IMR-90 (cell line): Measurements from ENCODE around the gene GNAS-AS1. TPM values are rescaled to one million over a fixed set of nuclear protein-coding genes. Genes with fewer than 3 reads are reported as not detected.

Experiments used
- ATAC-seq: fragments of 200-7000 bp; cut with Tn5 transposase; 2 replicates; pipeline ENCODE4 v1.9.1; 2020; ENCODE audit warnings: low read depth, mild to moderate bottlenecking, moderate library complexity
- BruUV-seq: library from RNA; stranded (reverse); fragments of 400-500 nt; replicated peaks from 2 replicates; lab custom pipeline; 2021; lab: Mats Ljungman, UMichigan
- CTCF ChIA-PET: fragments of 300-600 bp; formaldehyde crosslinking; extraction: SDS; loops from one replicate; lab custom pipeline; 2021; ENCODE audit warnings: antibody characterized with exemption; lab: Yijun Ruan, JAX
- POLR2A ChIA-PET: fragments of 300-600 bp; sonication (Branson Sonifier 250); formaldehyde crosslinking; loops from one replicate; lab custom pipeline; 2022; ENCODE audit warnings: antibody characterized with exemption; ENCODE audit not compliant: unreplicated experiment; lab: Charles Lee
- DNase-seq: peaks from one replicate; pipeline ENCODE4 v3.0.0; 2013
- H2AFZ ChIP-seq: replicated peaks from 2 replicates; pipeline ENCODE3; 2013; ENCODE audit warnings: low read length, mild to moderate bottlenecking; ENCODE audit not compliant: poor library complexity
- H2AK5ac ChIP-seq: 2 replicates; pipeline ENCODE4 v1.6.1; 2013; ENCODE audit warnings: low read depth, low read length, inconsistent platforms
- H2AK9ac ChIP-seq: replicated peaks from 2 replicates; pipeline ENCODE3; 2013; ENCODE audit warnings: mild to moderate bottlenecking, low read depth, low read length, moderate library complexity; ENCODE audit not compliant: poor library complexity
- H2BK120ac ChIP-seq: 2 replicates; pipeline ENCODE4 v1.6.1; 2013; ENCODE audit warnings: low read depth, low read length, inconsistent platforms
- H2BK15ac ChIP-seq: 3 replicates; pipeline ENCODE4 v1.6.1; 2013; ENCODE audit warnings: low read depth, low read length, inconsistent platforms
- H2BK20ac ChIP-seq: 2 replicates; pipeline ENCODE4 v1.6.1; 2013; ENCODE audit warnings: low read depth, mild to moderate bottlenecking, inconsistent platforms, low read length, moderate library complexity
- H2BK5ac ChIP-seq: 2 replicates; pipeline ENCODE4 v1.6.1; 2013; ENCODE audit warnings: mild to moderate bottlenecking, low read depth, low read length, inconsistent platforms; ENCODE audit not compliant: poor library complexity, severe bottlenecking
- H3K14ac ChIP-seq: replicated peaks from 2 replicates; pipeline ENCODE4 v1.6.1; 2013; ENCODE audit warnings: low read depth, low read length, inconsistent platforms
- H3K18ac ChIP-seq: 2 replicates; pipeline ENCODE4 v1.6.1; 2013; ENCODE audit warnings: low read depth, low read length, control low read depth
- H3K23ac ChIP-seq: 2 replicates; pipeline ENCODE4 v1.6.1; 2013; ENCODE audit warnings: low read depth, low read length, inconsistent platforms
- H3K27ac ChIP-seq: 2 replicates; pipeline ENCODE4 v1.5.1; 2013; ENCODE audit warnings: mild to moderate bottlenecking, control low read depth, low read length; ENCODE audit not compliant: insufficient read depth
- H3K27me3 ChIP-seq: 2 replicates; pipeline ENCODE4 v1.6.1; 2013; ENCODE audit warnings: low read length; ENCODE audit not compliant: control insufficient read depth, insufficient read depth
- H3K36me3 ChIP-seq: 2 replicates; pipeline ENCODE4 v1.6.1; 2013; ENCODE audit warnings: low read length, mixed read lengths; ENCODE audit not compliant: control insufficient read depth, insufficient read depth
- H3K4ac ChIP-seq: 2 replicates; pipeline ENCODE4 v1.6.1; 2013; ENCODE audit warnings: low read depth, low read length, inconsistent platforms
- H3K4me1 ChIP-seq: 2 replicates; pipeline ENCODE4 v1.6.1; 2013; ENCODE audit warnings: low read length, mixed read lengths; ENCODE audit not compliant: control insufficient read depth, insufficient read depth
- H3K4me2 ChIP-seq: 2 replicates; pipeline ENCODE4 v1.6.1; 2013; ENCODE audit warnings: low read depth, mild to moderate bottlenecking, control low read depth, low read length, moderate library complexity
- H3K4me3 ChIP-seq: 2 replicates; pipeline ENCODE4 v1.5.1; 2013; ENCODE audit warnings: low read depth, mild to moderate bottlenecking, control low read depth, low read length, moderate library complexity; ENCODE audit not compliant: insufficient read depth
- H3K56ac ChIP-seq: 2 replicates; pipeline ENCODE4 v1.6.1; 2013; ENCODE audit warnings: low read length, inconsistent platforms; ENCODE audit not compliant: insufficient read depth; ENCODE audit errors: extremely low read depth
- H3K79me1 ChIP-seq, 2 experiments: 2 replicates each; pipeline ENCODE4 v1.6.1; 2013; ENCODE audit warnings: low read length in 2 of 2, inconsistent platforms in 1 of 2, low read depth in 1 of 2
- H3K9ac ChIP-seq: 2 replicates; pipeline ENCODE4 v1.6.1; 2013; ENCODE audit warnings: low read depth, low read length, control low read depth
- H3K9me1 ChIP-seq: 2 replicates; pipeline ENCODE4 v1.6.1; 2013; ENCODE audit warnings: low read length, inconsistent platforms; ENCODE audit not compliant: insufficient read depth
- H3K9me3 ChIP-seq: 2 replicates; pipeline ENCODE4 v1.6.1; 2013; ENCODE audit warnings: low read length; ENCODE audit not compliant: control insufficient read depth, insufficient read depth
- H4K20me1 ChIP-seq: 2 replicates; pipeline ENCODE4 v1.6.1; 2013; ENCODE audit warnings: low read length, inconsistent platforms; ENCODE audit not compliant: insufficient read depth
- H4K5ac ChIP-seq: 2 replicates; pipeline ENCODE4 v1.6.1; 2013; ENCODE audit warnings: mild to moderate bottlenecking, low read depth, low read length, control low read depth
- H4K8ac ChIP-seq, 2 experiments: 2 replicates each; pipeline ENCODE4 v1.6.1; 2013; ENCODE audit warnings: low read depth in 2 of 2, low read length in 2 of 2, control low read depth in 1 of 2, inconsistent platforms in 1 of 2
- H4K91ac ChIP-seq: 2 replicates; pipeline ENCODE4 v1.6.1; 2013; ENCODE audit warnings: low read depth, low read length, inconsistent platforms; ENCODE audit not compliant: insufficient read depth
- BHLHE40 ChIP-seq: fragments of 150-350 bp; IDR thresholded peaks from 2 replicates; pipeline ENCODE4 v1.6.1; 2016; ENCODE audit warnings: mild to moderate bottlenecking, low read depth, low read length
- WGBS, 2 experiments: methylation state at CpG; one replicate each; pipeline versions ENCODE4 v1.1.5 to v1.1.7; 2013; ENCODE audit warnings: missing lambda C conversion rate in 2 of 2; ENCODE audit not compliant: insufficient read length in 1 of 2; ENCODE audit errors: extremely low coverage in 2 of 2; 5-methylcytosine and 5-hydroxymethylcytosine counted together
- dilution Hi-C: fragments of 300-500 bp; cut with HindIII; formaldehyde crosslinking; loops from one replicate; pipeline ENCODE4 v1.14.3; 2018; ENCODE audit warnings: low sequenced_read_pairs; ENCODE audit not compliant: unreplicated experiment
- in situ Hi-C: fragments of 300-500 bp; cut with MboI; formaldehyde crosslinking; loops from 3 replicates; pipeline ENCODE4 v1.14.3; 2019; ENCODE audit warnings: low sequenced_read_pairs, inconsistent platforms, mixed read lengths
- intact Hi-C: fragments of 100-400 bp; cut with micrococcal nuclease; formaldehyde crosslinking; loops from 2 replicates; pipeline ENCODE4 v1.10.0; 2022
- polyA plus RNA-seq, 3 experiments: library from polyadenylated mRNA; depleted of rRNA; stranded (reverse); fragments of >200 nt; gene quantifications; 2 replicates each; pipeline ENCODE4 v1.2.3, GENCODE V29; 2012; ENCODE audit warnings: low replicate concordance in 1 of 3
- total RNA-seq: library from RNA; depleted of rRNA; stranded (reverse); fragments of >200 nt; gene quantifications from 2 replicates; pipeline ENCODE4 v1.2.3, GENCODE V29; 2012

The GNAS-AS1 gene
- total and polyA plus RNA-seq, 2 of the 4 experiments (the other 2 are of a cell fraction): 0.54 to 0.60 TPM

DNA sequence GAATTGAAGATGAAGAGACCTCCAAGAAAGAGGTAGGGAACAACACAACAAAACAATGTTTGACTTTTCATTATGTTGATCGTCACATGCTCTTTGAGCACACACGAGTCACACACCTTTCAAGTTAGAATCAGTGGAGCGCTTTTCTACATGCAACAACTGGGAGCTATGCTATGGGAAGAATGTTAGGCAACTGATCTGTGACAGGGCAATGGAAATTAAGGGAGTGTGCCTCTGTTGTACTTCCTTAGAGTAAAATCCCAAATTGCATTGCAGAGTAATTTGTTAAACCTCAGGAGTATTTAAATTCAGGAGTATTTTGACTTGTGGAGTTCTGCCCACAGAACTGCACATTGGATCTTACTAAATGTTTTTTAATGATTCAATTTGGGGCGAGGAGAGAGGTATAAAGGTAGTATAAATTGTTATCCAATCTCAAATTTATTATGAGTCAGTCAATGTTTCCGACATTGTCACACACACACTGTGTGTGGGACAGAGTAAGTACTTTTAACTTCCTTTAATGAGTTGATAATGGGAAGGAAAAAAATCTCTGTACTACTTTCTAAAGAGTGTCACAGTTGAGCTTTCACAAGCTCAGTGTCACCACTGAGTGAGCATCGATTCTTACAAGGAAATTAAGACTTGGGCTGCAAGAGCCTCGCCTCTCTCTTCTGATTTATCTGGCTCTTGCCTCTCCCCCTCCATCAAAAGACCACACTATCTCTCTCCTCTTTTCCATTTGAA lies 12.5 kb upstream of the GNAS-AS1 start:
- POLR2A ChIA-PET: no interaction called here
- H3K36me3 ChIP-seq: no peaks in the 10 kb centered on the region
- ATAC-seq (no peak), DNase-seq (no peak)
- H3K14ac ChIP-seq: no peak overlapping the region
- no peak overlapping the region for H3K4me2 ChIP-seq
- no peaks in the 10 kb centered on the region for H3K4me1 ChIP-seq
- H2AFZ ChIP-seq: no peak overlapping the region
- H2BK120ac ChIP-seq: no peak overlapping the region
- H4K8ac ChIP-seq: no peak overlapping the region
- no peak overlapping the region for H3K56ac ChIP-seq
- WGBS, 2 experiments: 20% methylated on average over 1 of the region's 7 CpGs; no CpG with 5 or more reads in 1 of the 2 experiments
- TF ChIP-seq BHLHE40: no peak
- no peaks in the 10 kb centered on the region for H3K9me1 ChIP-seq
- H4K5ac ChIP-seq: no peak overlapping the region
- no TSS peak for BruUV-seq
- dilution Hi-C loops: no loop called here
- no peak overlapping the region for H3K4me3 ChIP-seq
- no peak overlapping the region for H2BK15ac ChIP-seq
- H2AK9ac ChIP-seq: no peak overlapping the region
- in situ Hi-C loops: loop anchor here (10.0 kb wide), 1 partner anchor 632 kb away; no protein-coding TSS in a partner anchor
- no peak overlapping the region for H3K27ac ChIP-seq
- no peak overlapping the region for H2AK5ac ChIP-seq
- peaks cover 37% of the 10 kb centered on the region for H3K27me3 ChIP-seq
- H2BK20ac ChIP-seq: no peak overlapping the region
- no peak overlapping the region for H3K9ac ChIP-seq
- no peak overlapping the region for H3K18ac ChIP-seq
- H4K91ac ChIP-seq: no peak overlapping the region
- H3K9me3 ChIP-seq: no peaks in the 10 kb centered on the region
- no peaks in the 10 kb centered on the region for H4K20me1 ChIP-seq
- intact Hi-C loops: no loop called here
- no peak overlapping the region for H3K4ac ChIP-seq
- CTCF ChIA-PET: interaction anchor here (0.6 to 1.8 kb wide), 2 partner anchors 11 to 647 kb away, joined by 3 to 4 read pairs; partner anchors contain the start of gene GNAS
- H3K23ac ChIP-seq: no peak overlapping the region
- H3K79me1 ChIP-seq: no peaks in the 10 kb centered on the region
- H2BK5ac ChIP-seq: no peak overlapping the region
